Hematopoietic multipotent progenitor cell treated with erythropoietin and hydrocortisone succinate and interleukin-3 and kit ligand, for 8 days (in vitro differentiated cells): ENCODE data around the gene MS4A4E.
"Not testable (repeated sequence)": the region's sequence is repeated elsewhere in the genome, so short reads cannot be mapped to it uniquely, and the experiment has no call there.

Experiments used
- DNase-seq: peaks from one replicate; pipeline ENCODE4 v3.0.0-alpha.2; 2015

Gene MS4A4E

DNA sequence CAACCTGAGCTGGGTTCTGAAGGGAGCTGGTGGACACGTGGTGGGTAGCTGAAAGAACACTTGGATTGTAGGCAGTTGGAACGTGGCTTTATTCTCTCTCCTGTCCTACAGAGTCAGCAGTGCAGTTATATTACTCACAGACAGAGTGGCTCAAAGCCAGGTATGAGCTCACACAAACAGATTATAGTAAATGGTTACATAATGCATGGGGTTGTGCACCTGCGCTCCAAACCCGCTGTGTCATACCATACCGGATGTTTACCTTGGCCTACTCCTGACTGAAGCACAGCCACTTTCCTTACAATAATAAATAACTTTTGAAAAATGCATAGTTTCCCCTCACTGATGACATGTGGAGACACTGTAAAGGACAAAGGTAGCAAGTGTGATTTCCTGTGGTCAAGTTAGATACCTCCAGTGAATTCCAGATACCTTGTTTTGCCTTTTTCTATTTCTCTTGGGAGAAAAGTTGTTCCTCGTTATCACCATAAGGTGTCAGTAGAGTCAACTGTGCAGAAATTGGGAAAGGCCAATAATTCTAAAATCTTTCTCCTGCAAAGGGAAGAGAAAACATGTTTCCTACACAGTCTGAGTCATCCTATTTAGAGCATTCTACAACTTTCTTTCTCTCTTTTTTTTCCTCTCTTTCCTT is 73.5 kb downstream of the MS4A4E start:
- DNase-seq = peak; percentile 39

DNA sequence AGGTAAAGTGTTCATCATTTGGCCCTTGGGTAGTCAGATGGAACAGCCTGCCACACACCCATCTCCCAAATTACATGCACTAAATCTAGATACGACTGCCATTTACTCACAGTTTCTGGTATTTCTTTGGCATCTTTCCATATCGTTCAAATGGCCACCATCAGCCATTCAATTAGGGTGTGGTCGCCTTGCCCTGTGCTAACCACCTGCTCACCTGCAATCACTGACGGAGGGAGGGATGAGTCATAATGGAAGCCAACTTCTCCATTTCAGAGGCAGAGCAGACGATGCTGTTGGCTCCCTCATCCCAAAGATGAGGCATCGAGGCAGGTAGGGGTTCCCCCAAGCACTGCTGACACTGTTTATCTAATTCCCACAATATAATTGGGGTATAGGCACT is 74.6 kb downstream of the MS4A4E start:
- DNase-seq = no peak

DNA sequence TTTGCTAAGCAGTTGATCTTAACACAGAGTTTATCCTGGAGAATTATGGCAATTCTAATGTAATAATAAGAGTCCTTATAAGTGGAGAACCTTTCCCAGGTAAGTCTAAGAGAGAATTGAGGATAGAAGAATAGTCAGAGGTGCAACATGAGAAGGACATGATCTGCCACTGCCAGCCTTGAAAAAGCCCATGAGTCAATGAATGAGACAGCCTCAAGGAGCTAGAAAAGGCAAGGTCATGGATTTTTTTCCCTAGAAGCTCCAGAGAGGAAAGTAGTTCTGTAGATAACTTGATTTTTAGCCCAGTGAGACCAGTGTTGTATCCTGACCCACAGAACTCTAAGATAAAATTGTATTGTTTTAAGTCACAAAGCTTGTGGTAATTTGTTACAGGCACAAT is 77.0 kb downstream of the MS4A4E start:
- DNase-seq = no peak

DNA sequence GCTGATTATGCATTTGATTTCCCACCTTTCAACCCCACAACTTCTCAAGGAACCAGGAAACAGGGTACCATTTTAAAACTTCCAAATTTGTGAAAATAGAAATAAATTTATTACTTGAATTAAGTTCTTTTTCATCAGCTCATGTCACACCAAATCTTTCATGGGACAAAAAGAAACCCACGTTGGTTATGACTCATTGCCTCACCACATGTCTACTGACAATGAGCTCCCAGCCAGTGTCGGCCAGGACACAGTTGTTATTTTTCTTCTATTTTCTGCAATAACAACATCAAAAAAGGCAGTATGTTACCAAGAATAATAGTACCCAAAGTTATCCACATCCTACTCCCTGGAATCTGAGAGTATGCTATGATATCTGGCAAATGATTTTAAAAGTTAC is 77.4 kb downstream of the MS4A4E start:
- no peak for DNase-seq

DNA sequence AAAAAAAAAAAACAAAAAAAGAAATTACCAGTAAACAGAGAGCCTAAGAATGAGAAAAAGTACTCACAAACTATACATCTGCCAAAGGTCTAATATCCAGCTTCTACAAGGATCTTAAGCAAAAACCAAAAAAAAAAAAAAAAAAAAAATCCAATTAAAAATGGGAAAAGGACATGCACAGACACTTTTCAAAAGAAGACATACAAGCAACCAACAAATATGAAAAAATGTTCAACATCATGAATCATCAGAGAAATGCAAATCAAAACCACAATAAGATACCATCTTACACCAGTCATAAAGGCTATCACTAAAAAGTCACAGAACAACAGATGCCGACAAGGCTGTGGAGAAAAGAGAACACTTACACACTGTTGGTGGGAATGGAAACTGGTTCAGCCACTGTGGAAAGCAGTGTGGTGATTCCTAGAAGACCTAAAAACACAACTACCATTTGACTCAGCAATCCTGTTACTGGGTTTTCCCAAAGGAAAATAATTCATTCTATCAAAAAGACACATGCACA is 78.3 kb downstream of the MS4A4E start:
- no peak for DNase-seq

DNA sequence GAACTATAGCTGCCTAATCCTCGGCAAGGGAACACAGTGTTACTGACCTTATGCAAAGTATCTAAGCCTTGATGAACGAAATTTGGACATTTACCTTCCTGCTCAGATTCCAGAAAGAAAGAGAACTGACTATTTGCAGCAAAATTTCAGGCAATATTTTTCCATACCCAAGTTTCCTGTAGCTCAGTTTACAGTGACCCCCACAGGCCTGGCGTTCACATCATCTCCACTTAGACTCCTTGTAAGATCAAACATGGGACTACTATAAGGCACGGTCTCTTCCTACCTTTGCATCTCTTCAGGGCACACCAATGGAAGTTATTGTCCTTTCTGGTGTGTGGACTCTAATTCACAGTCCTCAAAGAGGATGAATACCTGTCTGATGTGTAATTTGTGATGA is 81.2 kb downstream of the MS4A4E start:
- DNase-seq = no peak

DNA sequence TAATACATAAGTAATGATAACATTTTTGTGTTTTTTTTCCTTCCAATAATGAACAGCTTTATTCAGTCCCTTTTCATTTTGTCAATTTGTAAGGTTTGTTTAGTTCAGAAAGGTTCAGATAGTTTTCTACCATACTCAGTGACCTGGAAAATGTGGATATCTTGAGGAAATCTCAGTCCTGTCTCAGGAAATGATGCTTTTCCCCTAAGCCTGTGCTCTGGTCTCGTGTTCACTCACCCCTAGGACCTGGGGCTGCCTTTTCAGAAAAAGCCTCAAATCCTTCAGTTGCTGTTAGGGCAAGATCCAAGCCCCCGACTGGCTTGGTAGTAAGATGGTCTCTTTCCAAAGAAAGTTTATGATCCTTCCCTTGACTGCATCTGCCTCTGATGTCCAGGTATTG is 81.8 kb downstream of the MS4A4E start:
- DNase-seq = no peak

DNA sequence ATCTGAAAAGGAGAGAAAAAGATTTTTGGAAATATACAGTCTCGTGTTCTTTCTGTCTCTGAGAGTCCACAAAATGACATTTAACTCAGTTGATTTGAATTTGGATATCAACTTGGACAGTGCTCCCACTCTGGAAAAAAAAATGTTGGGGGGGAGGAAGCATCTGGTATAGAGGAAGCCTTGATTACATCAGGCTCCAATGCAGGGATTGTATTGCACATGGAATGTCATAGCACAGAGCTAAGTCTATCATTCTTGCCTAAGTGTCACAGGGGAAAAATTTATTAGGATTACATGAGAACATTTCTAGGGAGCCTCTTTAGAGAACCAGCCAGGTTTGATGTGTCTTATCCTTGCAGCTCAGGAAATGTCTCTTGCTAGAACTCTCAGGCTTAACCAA is 83.1 kb downstream of the MS4A4E start:
- DNase-seq = no peak

DNA sequence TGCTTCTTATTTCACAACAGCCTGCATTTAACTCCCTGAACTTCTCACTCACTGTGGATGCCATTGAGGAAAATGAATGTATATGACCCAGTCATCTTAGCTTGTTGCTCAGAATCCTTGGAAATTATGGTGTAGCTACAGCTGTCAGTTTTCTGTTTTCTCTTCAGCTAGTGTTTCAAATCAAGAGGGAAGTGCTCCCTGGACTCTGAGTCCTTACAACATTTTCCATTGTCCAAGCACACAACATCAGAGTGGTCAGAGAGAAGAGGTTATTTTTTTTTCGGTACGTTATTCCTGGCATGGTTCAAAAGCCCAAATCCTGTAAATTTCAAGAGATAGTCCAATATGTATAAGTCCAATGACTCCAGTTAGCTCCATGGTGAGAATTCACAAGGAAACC is 83.7 kb downstream of the MS4A4E start:
- DNase-seq = no peak

DNA sequence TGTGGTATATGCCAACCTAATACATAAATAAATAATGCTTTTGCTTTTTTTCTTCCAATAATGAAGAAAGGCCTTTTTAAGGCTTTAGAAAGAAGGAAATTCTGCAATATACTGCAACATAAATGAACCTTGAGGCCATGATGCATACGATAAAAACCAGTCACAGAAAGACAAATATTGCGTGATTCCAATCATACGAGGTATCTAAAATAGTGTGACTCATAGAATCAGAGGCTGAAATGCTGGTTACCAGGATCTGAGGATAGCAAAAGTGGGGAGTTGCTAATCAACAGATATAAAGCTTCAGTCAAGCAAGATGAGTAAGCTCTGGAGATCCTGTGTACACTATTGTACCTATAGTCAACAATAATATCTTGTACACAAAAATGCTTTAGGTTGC is 84.3 kb downstream of the MS4A4E start:
- no peak for DNase-seq

DNA sequence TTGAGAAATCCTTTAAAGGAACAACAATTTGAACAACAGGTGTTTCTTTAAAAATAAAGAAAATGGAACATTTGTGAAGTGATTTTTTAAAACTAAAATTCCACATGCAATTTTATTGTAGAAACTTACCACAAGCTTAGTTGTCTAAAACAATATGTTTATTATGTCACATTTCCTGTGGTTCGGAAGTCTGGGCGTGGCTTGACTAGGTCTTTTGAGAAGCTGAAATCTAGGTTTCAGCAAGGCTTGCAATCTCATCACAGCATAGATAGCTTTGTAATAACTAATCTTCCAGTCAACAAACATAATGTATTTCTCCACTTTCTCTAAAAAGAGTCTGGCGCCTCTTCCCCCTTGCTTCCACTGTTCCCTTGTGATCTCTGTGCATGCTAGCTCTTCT is 87.0 kb downstream of the MS4A4E start:
- DNase-seq = no peak

DNA sequence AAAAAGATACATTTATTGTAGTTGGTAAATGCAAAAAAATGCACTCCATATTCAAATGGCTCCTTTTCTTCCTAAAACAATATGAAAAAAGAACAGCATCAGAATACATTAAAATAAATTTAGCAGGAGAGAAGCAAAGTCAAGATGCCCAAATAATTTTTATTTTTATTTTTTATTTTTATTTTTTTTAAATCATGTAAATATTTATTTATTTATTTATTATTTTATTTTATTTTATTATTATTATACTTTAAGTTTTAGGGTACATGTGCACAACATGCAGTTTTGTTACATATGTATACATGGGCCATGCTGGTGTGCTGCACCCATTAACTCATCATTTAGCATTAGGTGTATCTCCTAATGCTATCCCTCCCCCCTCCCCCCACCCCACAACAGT is 90.2 kb downstream of the MS4A4E start:
- not testable (repeated sequence) for DNase-seq

DNA sequence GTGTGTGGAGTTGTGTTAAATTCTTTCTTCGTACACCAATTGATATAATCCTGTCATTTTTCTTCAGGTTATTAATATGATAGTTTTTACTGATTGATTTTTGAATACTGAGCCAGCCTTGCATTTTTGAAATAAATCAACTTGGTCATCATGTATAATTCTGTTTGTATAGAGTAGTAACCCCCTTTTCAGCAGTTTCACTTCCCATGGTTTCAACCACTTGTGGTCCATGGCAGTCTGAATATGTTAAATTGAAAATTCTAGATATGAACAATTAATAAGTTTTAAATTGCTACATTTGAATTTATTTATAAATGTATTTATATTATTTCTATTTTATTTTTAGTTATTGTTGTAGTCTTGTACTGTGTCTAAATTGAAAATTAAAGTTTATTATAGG is 92.7 kb downstream of the MS4A4E start:
- DNase-seq = no peak
